ENCODE results near the gene TMEM107. TPM values are rescaled to one million over a fixed set of nuclear protein-coding genes. Genes with fewer than 3 reads are reported as not detected.

The TMEM107 gene
- total and polyA plus RNA-seq, 10 of the 15 experiments (the other 5 are each of a cell fraction or from before 2014, with no cell fraction given) = 7.9 to 38.7 (median 22.9) TPM

- TF ChIP-seq ZNF687 (IDR thresholded peaks at IDR 0.05) (no peak), ZNF274 (IDR thresholded peaks at IDR 0.05; ENCODE audit: insufficient read depth, insufficient read length) (no peak), ZNF592 (IDR thresholded peaks at IDR 0.05) (no peak), CUX1 (IDR thresholded peaks at IDR 0.05; ENCODE audit: insufficient replicate concordance, low read depth, low read length) (no peak), CEBPB (IDR thresholded peaks at IDR 0.05; ENCODE audit: borderline replicate concordance in 1 of 2, low read depth in 2 of 2, low read length in 2 of 2) (no peak), MTA3 (IDR thresholded peaks at IDR 0.05; ENCODE audit: borderline replicate concordance, low read length) (no peak), ZNF384 (IDR thresholded peaks at IDR 0.05; ENCODE audit: borderline replicate concordance, low read depth, low read length) (no peak), TAF1 (IDR thresholded peaks at IDR 0.05; ENCODE audit: borderline replicate concordance, low read depth, low read length) (no peak), YY1 (IDR thresholded peaks at IDR 0.05; ENCODE audit: low read depth, low read length) (peak; percentile 55; the same call in 1 of the 2 replicates), BRCA1 (IDR thresholded peaks at IDR 0.05; ENCODE audit: low read depth, low read length) (no peak), SMARCA5 (IDR thresholded peaks at IDR 0.05) (peak; percentile 78), E4F1 (IDR thresholded peaks at IDR 0.05; ENCODE audit: borderline replicate concordance, partially characterized antibody) (no peak)
Measured at GRCh38 chr17:8158267-8159031, 17.7 kb downstream of the TMEM107 start (continued).
